Measurements from ENCODE around the gene BEND3.

GRCh38 chr6:107140581-107140980, 25.3 kb upstream of the BEND3 start:
- no peak for TF ChIP-seq CTCF (IDR thresholded peaks at IDR 0.05; ENCODE audit: control extremely low read depth in 1 of 3, insufficient read depth in 1 of 3, low read depth in 1 of 3, low read length in 3 of 3)
- TF ChIP-seq RXRA (IDR thresholded peaks at IDR 0.05; ENCODE audit: insufficient read depth, low read depth, low read length) = no peak
- no peak for TF ChIP-seq TEAD4 (IDR thresholded peaks at IDR 0.05; ENCODE audit: low read depth, low read length)
- no peak for TF ChIP-seq SP1 (IDR thresholded peaks at IDR 0.05; ENCODE audit: low read depth, low read length)
